CD4-positive, alpha-beta T cell treated with Interleukin-2 at 100 ng/mL for 4 hours (primary cell): ENCODE measurements around the gene UBR2.
"Not testable (repeated sequence)": the region's sequence is repeated elsewhere in the genome, so short reads cannot be mapped to it uniquely, and the experiment has no call there.

ENCODE experiments used
- DNase-seq: peaks from one replicate; pipeline ENCODE4 v3.0.0-alpha.2; 2020; ENCODE audit warnings: low spot score

UBR2 gene

DNA sequence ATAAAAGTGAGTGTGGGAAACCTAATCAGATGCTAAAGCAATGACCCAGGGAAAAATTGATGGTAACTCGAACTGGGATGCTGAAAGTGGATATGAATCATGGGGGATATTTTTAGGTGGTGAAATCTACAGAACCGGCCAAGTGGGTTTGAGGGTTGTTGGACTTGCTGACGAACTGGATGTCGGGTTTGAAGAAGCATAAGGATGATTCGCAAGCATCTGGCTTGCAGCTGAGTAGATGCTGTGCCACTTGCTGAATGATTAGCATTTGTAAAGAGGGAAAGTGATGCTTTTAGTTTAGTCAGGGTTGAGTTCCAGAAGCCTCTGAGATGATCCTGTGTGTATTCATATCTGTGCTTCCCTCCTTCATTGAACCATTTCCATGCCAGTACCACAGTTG lies 54.9 kb downstream of the UBR2 start:
- DNase-seq: no peak

DNA sequence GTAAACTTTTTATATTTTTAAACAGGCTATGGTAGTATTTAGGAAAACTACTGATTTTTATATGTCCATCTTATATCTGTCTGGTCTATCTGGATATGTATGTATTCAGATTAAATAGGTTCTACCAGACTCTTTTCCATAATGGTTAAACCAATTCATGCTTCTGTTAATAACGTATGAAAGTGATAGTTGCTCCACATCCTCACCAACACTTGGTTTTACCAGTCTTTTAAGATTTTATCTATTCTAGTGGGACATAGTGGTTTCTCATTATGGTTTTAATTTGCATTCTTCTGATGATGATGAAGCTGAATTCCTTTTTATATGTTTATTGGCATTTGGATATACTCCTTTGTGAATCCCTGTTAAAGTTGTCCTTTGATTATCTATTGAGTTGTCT lies 56.1 kb downstream of the UBR2 start:
- DNase-seq: no peak

DNA sequence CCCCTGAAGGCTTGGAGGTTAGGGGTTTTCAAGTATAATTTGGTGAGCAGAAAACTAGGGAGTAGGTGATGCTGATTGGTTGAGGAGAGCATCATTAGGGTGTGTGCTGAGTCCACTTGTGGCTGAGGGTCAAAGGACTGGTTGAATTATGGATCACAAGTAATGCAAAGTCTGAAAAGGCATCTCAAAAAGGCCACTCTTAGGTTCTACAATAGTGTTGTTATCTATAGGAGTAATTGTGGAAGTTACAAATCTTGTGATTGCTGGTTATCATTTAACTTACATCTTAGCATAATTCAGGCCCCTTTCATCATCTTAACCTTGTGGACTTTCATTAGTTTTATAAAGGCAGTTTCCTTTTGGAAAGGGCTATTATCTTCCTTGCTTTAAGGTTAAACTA lies 60.8 kb downstream of the UBR2 start:
- no peak for DNase-seq

DNA sequence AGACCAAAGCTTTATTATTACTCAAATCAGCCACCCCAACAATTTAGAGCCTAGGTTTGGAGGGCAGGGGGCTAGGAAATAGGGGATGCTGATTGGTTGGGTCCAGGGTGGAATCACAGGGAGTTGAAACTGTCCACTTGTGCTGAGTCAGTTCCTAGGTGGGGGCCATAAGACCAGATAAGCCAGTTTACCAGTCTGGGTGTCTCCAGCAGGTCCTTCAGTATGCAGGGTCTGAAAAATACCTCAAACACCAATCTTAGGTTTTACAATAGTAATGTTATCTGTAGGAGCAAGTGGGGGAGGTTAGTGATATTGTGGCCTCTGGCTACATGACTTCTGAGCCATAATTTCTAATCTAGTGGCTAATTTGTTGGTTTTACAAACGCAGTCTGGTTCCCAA lies 63.2 kb downstream of the UBR2 start:
- DNase-seq: no peak

DNA sequence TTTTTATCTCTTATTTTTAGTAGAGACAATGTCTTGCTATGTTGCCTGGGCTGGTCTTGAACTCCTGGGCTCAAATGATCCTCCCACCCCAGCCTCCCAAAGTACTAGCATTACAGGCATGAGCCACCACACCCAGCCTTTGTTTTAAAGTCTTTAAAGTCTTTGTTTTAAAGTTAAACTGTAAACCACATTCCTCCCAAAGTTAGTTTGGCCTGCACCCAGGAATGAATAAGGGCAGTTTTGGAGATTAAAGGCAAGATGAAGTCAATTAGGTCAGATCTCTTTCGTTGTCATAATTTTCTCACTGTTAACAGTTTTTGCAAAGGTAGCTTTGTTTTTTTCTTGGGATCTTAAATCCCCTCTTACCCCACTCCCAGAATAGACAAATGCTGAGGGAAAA lies 63.8 kb downstream of the UBR2 start:
- DNase-seq: no peak

DNA sequence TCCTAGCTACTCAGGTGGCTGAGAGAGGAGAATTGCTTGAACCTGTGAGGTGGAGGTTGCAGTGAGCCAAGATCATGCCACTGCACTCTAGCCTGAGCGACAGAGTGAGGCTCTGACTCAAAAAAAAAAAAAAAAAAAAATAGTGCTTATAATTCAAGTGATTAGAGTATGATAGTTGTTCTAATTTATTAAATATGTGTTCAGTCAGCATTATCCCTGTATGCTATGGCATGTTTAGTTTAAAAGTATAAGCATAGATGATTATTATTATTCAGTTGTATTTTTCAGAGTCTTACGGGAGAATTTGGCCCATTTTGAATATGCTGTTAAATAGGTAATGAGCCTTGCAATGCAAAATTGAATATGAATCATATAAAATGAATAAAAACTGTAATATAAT lies 64.8 kb downstream of the UBR2 start:
- no peak for DNase-seq

DNA sequence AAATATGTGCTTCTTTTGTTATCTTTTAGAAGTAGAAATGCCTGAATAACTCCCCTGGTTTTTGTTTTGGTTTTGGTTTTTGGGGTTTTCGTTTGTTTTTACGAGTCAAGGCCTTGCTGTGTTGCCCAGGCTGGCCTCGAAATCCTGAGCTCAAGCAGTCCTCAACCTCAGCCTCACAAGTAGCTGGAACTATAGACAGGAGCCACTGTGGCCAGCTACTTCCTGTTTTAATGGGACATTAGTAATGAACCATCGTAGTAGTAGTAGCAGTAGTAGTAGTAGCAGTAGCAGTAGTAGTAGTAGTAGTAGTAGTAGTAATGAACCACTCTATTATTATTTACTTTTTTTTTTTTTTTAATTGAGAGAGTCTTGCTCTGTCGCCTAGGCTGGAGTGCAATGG lies 66.0 kb downstream of the UBR2 start:
- DNase-seq: no peak

DNA sequence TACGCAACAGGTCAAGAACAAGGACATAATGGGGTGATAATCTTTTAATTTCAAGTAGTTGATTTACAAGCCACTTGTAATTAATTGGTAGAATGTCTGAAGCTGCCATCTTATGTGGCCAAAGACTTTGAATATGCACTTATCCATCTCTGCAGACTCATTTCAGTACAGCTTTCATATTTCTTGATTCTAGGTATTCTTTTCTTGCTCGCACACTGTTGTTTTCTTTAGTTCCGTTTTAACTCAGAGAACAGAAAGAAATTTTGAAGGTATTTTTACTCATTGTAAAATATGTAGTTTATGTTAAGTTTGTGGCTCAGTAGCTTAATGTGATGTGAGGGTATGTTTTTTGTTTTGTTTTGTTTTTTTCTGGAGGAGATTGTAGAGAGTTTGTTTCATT lies 73.9 kb downstream of the UBR2 start:
- no peak for DNase-seq

DNA sequence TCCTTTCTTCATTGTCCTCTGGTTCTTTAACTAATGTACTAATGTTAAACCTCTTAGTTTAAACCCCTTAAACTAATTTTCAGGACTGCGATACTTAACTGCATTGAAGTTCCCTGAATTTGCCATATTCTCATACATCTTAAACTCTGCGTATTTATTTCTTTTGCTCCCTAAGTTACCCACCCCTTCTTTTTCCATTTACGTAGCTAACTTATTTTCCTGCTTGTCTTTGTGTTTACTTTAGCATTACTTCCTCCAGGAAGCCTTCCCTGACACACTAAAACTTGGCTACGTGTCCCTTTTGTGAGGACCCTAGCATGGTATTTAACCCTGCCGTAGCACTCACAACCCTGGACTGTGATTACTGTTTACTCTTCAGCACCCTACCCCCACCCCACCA lies 79.0 kb downstream of the UBR2 start:
- DNase-seq: no peak

DNA sequence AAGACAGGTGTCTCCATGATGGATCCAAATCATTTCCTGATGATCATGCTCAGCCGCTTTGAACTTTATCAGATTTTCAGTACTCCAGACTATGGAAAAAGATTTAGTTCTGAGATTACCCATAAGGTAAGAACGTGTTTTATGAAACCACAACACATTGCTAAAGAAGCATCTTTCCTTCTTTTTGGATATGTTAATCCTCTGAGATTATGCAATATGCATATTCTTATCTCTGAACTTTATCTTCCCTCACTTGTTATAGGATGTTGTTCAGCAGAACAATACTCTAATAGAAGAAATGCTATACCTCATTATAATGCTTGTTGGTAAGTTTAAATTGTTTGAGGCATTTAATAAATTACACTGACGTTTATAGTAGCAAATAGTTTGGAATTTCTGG lies 80.4 kb downstream of the UBR2 start:
- no peak for DNase-seq

DNA sequence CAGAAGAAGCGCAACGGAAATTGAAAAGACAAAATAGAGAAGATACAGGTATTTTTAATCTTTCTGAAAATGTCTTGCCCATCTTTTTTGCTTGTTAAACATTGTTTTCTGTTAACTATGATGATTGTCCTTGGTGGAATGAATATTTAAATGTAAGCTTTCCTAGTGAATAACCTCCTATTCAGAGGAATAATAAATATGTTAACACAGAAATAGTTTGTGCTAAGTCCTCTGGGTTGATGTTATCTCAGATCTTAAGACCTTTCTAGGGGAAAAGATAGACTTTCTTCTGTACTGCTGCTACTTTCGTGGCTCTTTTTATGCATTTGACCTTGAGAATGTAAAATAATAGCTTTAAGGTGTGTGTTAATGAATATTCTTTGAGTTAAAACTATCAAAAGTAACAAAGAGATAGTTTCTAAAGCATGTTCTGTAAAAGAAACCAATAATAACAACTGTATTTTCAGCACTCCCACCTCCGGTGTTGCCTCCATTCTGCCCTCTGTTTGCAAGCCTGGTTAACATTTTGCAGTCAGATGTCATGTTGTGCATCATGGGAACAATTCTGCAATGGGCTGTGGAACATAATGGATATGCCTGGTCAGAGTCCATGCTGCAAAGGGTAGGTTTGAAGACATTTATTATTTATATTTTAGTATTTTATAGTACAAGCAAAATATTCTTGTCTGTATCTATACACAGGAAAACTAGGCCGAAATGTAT lies 88.4 kb downstream of the UBR2 start:
- DNase-seq: no peak

DNA sequence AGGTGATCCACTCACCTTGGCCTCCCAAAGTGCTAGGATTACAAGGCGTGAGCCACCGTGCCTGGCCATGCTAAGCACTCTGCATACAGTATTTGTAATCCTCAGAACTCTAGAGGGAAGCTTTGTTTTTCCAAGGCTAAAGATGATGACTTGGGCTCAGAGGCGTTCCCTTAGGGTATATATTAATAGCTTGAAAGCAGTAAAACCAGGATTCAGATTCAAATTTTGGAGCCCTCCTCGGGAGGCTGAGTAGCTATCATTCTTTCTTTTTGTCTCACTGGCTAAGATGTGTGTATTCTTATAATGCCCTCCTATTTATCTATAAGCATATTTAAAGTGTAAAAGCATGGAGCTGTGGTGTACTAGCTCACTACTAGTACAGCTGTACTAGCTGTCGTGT lies 90.0 kb downstream of the UBR2 start:
- DNase-seq: no peak

DNA sequence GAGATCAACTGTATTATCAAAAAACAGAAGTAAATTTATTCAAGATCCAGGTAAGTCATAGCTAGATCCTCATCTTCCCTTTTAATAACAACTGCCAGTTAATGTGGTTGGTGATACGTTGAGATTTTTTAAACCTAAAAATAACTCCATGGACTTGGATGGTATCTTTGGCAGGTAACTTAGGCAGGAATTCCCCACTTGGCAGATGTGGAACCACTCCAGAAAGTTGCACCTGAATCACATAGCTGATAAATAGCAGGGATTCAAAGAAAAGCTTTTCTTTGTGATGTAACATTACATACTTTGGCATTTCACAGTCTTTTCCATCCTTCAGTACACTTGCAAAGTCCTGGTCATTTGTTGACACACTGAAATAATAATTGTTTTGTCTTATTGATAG lies 96.0 kb downstream of the UBR2 start:
- no peak for DNase-seq

DNA sequence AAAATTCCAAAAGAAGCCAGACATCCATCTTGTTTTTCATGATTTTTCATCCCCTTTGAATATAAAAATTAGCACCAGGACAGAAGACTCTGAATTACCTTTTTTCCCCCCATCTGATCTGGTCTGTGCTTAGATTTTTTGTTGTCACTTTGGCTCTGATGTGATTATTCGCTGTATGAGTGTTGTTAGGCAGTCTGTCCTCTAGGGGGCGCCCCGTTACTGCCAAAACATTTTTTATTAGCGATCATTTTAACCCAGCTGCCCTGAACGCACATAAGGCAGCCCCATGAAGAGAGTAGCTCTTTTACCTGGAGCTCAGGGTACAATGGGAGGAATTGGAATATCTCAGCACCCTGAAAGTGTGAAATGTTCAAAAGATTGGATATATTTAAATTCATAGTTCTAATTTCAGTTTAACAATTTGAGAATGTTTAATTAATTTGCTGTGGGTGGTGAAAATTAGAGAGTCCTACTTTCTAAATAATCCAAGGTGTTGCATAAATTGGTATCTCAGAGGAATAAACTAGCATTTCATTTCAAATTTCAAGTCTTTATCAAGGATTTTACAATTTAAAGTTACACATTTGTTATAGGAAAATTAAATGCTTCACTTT lies 97.8 kb downstream of the UBR2 start:
- peak; percentile 89 for DNase-seq

DNA sequence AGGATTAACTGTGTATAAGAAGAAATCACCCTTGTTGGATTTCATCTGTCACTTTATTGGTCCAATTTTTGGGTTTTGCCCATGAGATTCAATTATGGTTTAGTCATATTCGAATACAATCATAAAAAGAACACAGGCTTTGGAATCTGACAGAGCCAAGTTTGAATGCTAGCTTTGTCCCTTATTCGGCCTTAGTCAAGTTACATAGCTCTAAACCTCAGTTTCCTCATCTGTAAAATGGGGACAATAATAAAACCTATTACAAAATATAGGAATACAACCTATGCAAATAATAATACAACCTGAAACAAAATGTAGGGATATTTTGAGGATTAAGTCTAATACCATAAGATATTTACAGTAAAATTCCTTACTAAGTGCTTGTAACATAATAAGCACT lies 100.9 kb downstream of the UBR2 start:
- no peak for DNase-seq

DNA sequence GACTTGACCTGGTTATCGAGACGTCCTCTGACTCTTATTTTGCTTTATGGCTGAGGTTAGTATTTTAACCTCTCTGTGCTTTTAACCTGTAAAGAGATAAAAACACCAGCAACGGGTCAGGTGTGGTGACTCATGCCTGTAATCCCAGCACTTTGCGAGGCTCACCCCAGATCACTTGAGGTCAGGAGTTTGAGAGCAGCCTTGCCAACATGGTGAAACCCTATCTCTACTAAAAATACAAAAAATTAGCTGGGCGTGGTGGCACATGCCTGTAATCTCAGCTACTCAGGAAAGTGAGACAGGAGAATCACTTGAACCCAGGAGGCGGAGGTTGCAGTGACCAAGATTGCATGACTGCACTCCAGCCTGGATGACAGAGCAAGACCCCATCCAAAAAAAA lies 110.5 kb downstream of the UBR2 start:
- not testable (repeated sequence) for DNase-seq

DNA sequence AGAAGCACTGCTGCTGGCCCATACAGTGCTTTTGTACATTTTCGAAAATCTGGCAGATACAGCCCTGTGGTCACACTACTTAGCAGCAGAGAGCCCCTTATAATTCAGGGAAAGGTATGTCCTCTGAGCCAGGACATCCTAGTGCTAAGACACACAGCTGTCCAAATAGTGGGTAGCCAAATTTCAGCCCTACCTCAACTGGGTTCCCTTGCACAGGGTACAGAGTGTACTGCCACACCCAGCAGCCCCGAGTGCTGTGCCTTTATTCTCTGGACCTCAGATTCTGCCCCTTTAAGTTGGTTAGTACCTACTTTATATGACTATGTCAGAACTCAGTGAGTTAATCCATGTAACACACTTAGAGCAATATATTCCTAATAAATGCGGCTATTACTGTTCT lies 111.0 kb downstream of the UBR2 start:
- DNase-seq: no peak

DNA sequence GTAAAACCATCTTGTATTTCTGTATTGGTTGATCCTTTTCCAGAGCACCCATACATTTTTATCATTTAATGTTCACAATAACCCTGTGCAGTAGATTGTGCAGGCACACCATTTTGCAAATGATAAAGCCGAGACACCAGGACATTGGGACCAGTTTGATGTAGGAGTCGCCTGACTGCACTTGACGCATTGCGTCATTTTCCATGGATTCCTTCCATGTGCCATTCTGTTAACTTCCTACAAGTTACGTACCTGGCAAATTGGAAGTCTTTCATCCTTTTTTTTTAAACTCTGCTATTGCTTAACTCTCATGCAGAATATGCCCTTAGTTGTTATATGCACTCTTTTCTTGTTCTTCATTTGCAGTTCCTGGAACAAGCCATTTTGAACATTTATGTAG lies 115.5 kb downstream of the UBR2 start:
- no peak for DNase-seq

DNA sequence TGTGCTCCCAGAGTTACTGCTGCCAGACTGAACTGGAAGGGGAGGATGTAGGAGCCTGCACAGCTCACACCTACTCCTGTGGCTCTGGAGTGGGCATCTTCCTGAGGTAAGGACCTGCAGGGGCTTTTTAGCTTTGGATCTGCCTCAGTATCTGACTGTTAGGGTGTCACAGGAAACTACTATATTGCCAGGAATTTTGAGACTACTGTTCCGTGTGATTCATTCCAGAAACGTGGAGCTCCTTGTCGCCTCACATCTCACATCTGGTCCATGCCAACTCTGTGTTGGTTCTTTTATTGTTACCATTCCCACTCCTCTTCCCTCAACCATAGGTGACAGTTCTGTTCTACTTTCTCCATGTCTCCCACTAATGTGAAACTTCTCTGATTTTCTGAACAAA lies 124.5 kb downstream of the UBR2 start:
- no peak for DNase-seq

DNA sequence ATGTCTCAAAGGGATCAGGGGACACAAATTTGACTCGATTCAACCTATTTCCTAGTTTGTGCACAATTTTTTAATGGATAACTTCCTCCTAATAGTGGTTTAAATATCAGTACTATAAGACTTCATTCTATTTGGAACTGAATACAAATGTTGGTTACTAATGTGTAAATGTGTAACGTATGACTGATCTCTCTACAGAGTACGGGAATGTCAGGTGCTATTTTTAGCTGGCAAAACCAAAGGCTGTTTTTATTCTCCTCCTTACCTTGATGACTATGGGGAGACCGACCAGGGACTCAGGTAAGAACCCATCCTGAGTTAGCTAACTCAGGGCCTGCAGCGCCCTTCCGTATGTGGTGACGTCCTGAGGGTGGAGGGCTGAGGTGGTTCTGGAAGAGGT lies 125.5 kb downstream of the UBR2 start:
- no peak for DNase-seq

DNA sequence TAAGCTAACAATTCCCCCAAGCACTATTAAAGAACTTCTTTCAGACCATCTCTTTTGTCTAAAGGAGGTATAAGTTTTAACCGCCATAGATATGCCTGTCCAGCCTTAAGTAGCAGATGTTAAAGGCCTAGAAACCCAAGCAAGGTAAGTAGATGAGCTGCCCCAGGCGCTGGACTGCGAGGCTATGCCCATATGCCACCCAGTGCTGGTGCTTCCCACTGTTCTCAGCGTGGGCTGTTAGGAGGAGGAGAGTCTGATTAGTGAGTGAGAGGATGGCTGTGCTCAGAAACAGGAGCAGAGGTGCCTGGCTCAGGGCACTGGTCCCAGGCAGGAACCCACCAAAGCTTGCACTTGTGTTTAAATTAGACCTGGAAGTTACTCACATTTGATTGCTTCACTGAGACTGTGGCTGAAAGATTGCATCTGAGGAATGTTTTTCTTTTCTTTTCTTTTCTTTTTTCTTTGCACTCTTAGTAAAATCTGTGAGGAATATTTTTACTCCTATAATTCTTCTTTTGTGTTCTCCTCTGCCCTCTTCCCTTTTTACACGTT lies 126.4 kb downstream of the UBR2 start:
- DNase-seq: no peak

DNA sequence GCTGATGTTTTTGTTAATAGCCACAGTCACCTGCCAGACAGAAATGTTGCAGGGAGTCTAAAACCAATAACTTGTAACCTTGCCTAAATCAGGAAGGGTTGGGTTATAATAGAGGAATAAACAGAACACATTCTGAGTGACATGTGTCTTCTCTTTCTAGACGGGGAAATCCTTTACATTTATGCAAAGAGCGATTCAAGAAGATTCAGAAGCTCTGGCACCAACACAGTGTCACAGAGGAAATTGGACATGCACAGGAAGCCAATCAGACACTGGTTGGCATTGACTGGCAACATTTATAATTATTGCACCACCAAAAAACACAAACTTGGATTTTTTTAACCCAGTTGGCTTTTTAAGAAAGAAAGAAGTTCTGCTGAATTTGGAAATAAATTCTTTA lies 127.0 kb downstream of the UBR2 start:
- no peak for DNase-seq

DNA sequence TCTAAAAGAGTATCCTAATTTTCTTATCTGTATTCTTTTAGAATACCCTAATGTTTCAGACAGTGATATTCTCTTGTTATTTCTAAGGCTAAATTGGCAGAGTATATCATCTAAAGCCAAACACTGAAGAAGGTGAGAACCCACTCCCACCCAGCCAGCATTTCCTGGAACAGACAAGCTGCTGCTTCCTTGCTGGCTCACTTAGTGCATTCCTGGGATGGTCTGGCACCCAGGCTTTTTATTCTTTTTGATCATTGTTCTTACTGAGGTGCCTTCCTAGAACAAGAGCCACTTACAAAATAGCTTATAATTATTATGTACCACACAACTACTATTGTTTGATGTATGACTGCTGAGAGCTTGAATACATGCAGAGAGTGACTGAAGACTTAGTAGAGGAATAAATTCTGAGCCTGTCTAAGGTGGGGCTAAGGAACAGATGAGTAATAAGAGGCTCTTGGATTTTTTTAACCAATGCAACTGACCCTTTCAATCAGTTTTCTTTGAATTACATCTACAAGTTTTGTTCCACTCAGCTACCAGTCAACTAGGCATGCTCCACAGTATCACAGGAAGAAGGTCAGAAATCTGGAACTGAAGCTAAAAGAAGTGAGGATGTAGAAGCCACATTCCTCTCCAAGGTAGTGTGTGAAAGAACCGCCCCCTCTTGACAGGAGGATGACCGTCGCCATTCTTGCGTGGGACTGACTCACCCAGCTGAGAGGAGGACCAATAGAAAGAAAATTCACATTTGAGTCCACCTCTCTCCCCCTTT lies 128.5 kb downstream of the UBR2 start:
- DNase-seq: no peak
